HCT116 (cell line): ENCODE results near the gene ACRV1. TPM values are rescaled to one million over a fixed set of nuclear protein-coding genes. Genes with fewer than 3 reads are reported as not detected.

Source experiments
- ATAC-seq: fragments of 200-7000 bp; cut with Tn5 transposase; 2 replicates; pipeline ENCODE4 v1.9.1; 2020; ENCODE audit warnings: mild to moderate bottlenecking, moderate library complexity
- BruUV-seq: library from RNA; stranded (reverse); fragments of 400-500 nt; replicated peaks from 2 replicates; lab custom pipeline; 2021; lab: Mats Ljungman, UMichigan
- CTCF ChIA-PET: fragments of 300-600 bp; sonication (Branson Sonifier 250); formaldehyde crosslinking; loops from one replicate; lab custom pipeline; 2021; ENCODE audit warnings: antibody characterized with exemption; lab: Charles Lee
- POLR2A ChIA-PET: fragments of 300-600, 350-600 bp; sonication (Branson Sonifier 250); formaldehyde crosslinking; loops from one replicate; lab custom pipeline; 2021; ENCODE audit warnings: antibody characterized with exemption; lab: Charles Lee
- RAD21 ChIA-PET, 2 experiments: fragments of 300-600 bp; sonication (Branson Sonifier 250); formaldehyde crosslinking; loops; one replicate each; lab custom pipeline; 2023; ENCODE audit warnings: low total read pairs in 2 of 2; ENCODE audit not compliant: uncharacterized antibody in 2 of 2, unreplicated experiment in 2 of 2, low non-redundant PET in 1 of 2; lab: Charles Lee
- DNase-seq: peaks from one replicate; pipeline ENCODE4 v3.0.0-alpha.2; 2010; ENCODE audit warnings: low read depth, low spot score
- H2AFZ ChIP-seq: fragments of 200-600 bp; shearing (Covaris generic), sonication (generic); 2 replicates; pipeline ENCODE4 v1.6.1; 2017; ENCODE audit warnings: low read depth, mixed run types, mixed read lengths, antibody characterized with exemption, low read length; ENCODE audit not compliant: poor library complexity, severe bottlenecking
- H3K27ac ChIP-seq: 2 replicates; pipeline ENCODE4 v1.5.1; 2012; ENCODE audit warnings: low read depth, low read length
- H3K27me3 ChIP-seq: fragments of 200-600 bp; sonication (generic); 2 replicates; pipeline ENCODE4 v1.6.1; 2016; ENCODE audit warnings: mixed run types, low read length, mixed read lengths; ENCODE audit not compliant: insufficient read depth
- H3K36me3 ChIP-seq, 2 experiments: fragments of 200-500 bp in 1 of 2; fragments of 200-600 bp in 1 of 2; sonication (Bioruptor generic) in 1 of 2; sonication (generic) in 1 of 2; 2 replicates each; pipeline versions ENCODE4 v1.5.1 to v1.6.1; 2014 to 2016; ENCODE audit warnings: low read length in 2 of 2, inconsistent platforms in 1 of 2, mixed read lengths in 1 of 2, mixed run types in 1 of 2; ENCODE audit not compliant: insufficient read depth in 2 of 2, control insufficient read depth in 1 of 2
- H3K4me1 ChIP-seq, 2 experiments: fragments of 200-600 bp in 1 of 2; sonication (generic) in 1 of 2; 2 replicates each; pipeline versions ENCODE4 v1.5.1 to v1.6.1; 2012 to 2017; ENCODE audit warnings: low read length in 2 of 2, inconsistent platforms in 1 of 2, mild to moderate bottlenecking in 1 of 2, mixed read lengths in 1 of 2, mixed run types in 1 of 2, moderate library complexity in 1 of 2; ENCODE audit not compliant: insufficient read depth in 2 of 2, control insufficient read depth in 1 of 2
- H3K4me2 ChIP-seq: fragments of 200-600 bp; sonication (generic); 2 replicates; pipeline ENCODE4 v1.6.1; 2017; ENCODE audit warnings: mixed run types, low read length, mixed read lengths
- H3K4me3 ChIP-seq, 2 experiments: fragments of 200-600 bp in 1 of 2; sonication (generic) in 1 of 2; replicated peaks in 1 of 2; 2 replicates each; pipeline ENCODE4 v1.5.1; 2011 to 2016; ENCODE audit warnings: low read length in 2 of 2, control low read depth in 1 of 2, low read depth in 1 of 2, mild to moderate bottlenecking in 1 of 2, mixed read lengths in 1 of 2, mixed run types in 1 of 2
- H3K79me2 ChIP-seq: fragments of 200-600 bp; sonication (generic); 2 replicates; pipeline ENCODE4 v1.6.1; 2017; ENCODE audit warnings: mild to moderate bottlenecking, mixed run types, low read length, moderate library complexity, mixed read lengths; ENCODE audit not compliant: insufficient read depth
- H3K9ac ChIP-seq: fragments of 200-600 bp; sonication (generic); 2 replicates; pipeline ENCODE4 v1.6.1; 2016; ENCODE audit warnings: low read length, mixed read lengths
- H3K9me2 ChIP-seq: fragments of 200-600 bp; sonication (generic), shearing (Covaris generic); 2 replicates; pipeline ENCODE4 v1.6.1; 2017; ENCODE audit warnings: mixed run types, mild to moderate bottlenecking, moderate library complexity; ENCODE audit not compliant: insufficient read depth
- H3K9me3 ChIP-seq, 2 experiments: fragments of 200-500 bp in 1 of 2; fragments of 200-600 bp in 1 of 2; sonication (Bioruptor generic) in 1 of 2; sonication (generic) in 1 of 2; 2 replicates each; pipeline ENCODE4 v1.6.1; 2014 to 2017; ENCODE audit warnings: low read length in 2 of 2, mixed read lengths in 2 of 2, inconsistent platforms in 1 of 2, low read depth in 1 of 2, mild to moderate bottlenecking in 1 of 2, mixed run types in 1 of 2, moderate library complexity in 1 of 2; ENCODE audit not compliant: control insufficient read depth in 1 of 2, insufficient read depth in 1 of 2
- H4K20me1 ChIP-seq: fragments of 200-600 bp; sonication (generic), shearing (Covaris generic); 2 replicates; pipeline ENCODE4 v1.6.1; 2017; ENCODE audit warnings: mixed run types, mild to moderate bottlenecking, moderate library complexity; ENCODE audit not compliant: insufficient read depth
- CEBPB ChIP-seq: IDR thresholded peaks from 2 replicates; pipeline ENCODE4 v1.6.1; 2012; ENCODE audit warnings: low read depth
- CTCF ChIP-seq, 3 experiments: fragments of 200-600 bp in 1 of 3; sonication (generic) in 1 of 3; IDR thresholded peaks in 2 of 3; conservative IDR thresholded peaks in 1 of 3; 2 replicates each; pipeline ENCODE4 v1.5.1; 2012 to 2017; ENCODE audit warnings: low read depth in 2 of 3, low read length in 2 of 3, antibody characterized with exemption in 1 of 3, borderline replicate concordance in 1 of 3, control low read depth in 1 of 3, mild to moderate bottlenecking in 1 of 3, mixed read lengths in 1 of 3, mixed run types in 1 of 3, moderate library complexity in 1 of 3; ENCODE audit not compliant: insufficient read depth in 1 of 3
- MAX ChIP-seq: IDR thresholded peaks from 2 replicates; pipeline ENCODE4 v1.6.1; 2012
- SIN3A ChIP-seq: IDR thresholded peaks from 2 replicates; pipeline ENCODE4 v1.6.1; 2012; ENCODE audit warnings: low read depth
- TCF7L2 ChIP-seq: IDR thresholded peaks from 2 replicates; pipeline ENCODE4 v1.7.0; 2011; ENCODE audit warnings: borderline replicate concordance, inconsistent platforms; ENCODE audit not compliant: insufficient read depth, insufficient read length; ENCODE audit errors: extremely low read depth
- ZBTB33 ChIP-seq: IDR thresholded peaks from 2 replicates; pipeline ENCODE4 v1.6.1; 2011; ENCODE audit warnings: mild to moderate bottlenecking, low read length, moderate library complexity; ENCODE audit not compliant: insufficient replicate concordance; ENCODE audit errors: extremely low read depth
- intact Hi-C: fragments of 100-400 bp; cut with micrococcal nuclease; formaldehyde crosslinking; loops from 2 replicates; pipeline ENCODE4 v1.10.0; 2022
- total RNA-seq: library from RNA; stranded (reverse); gene quantifications from one replicate; pipeline ENCODE4 v1.2.1, GENCODE V29; 2021; ENCODE audit not compliant: unreplicated experiment

Gene ACRV1
- total RNA-seq, 1 experiment from 2014 or later = not detected

GRCh38 chr11:125627236-125627910 is 53.3 kb downstream of the ACRV1 start:
- Histone ChIP-seq H3K9ac (peak overlapping the region; percentile 85), H3K27me3 (no peaks in the 10 kb centered on the region), H4K20me1 (no peaks in the 10 kb centered on the region), H3K36me3 (peaks cover 0 to 2% of the 10 kb centered on the region in 2 experiments; a peak in 2 of 4 replicates), H2AFZ (no peak overlapping the region), H3K4me2 (peak overlapping the region; percentile 86), H3K9me2 (no peaks in the 10 kb centered on the region), H3K4me1 (peaks cover 4 to 17% of the 10 kb centered on the region in 2 experiments; a peak in 3 of 4 replicates), H3K4me3 (peak overlapping the region; percentile 56 to 75), H3K27ac (peak overlapping the region; percentile 85; the same call in 1 of the 2 replicates), H3K9me3 (no peaks in the 10 kb centered on the region), H3K79me2 (peaks cover 29% of the 10 kb centered on the region)
- ChIA-PET POLR2A (interaction anchor here (1.2 kb wide), 1 partner anchor 260 kb away, joined by 4 read pairs; the partner anchor contains the start of gene HYLS1), CTCF (no interaction called here), RAD21 (no interaction called here)
- no TSS peak for BruUV-seq
- TF ChIP-seq TCF7L2 (no peak), CEBPB (no peak), SIN3A (no peak), MAX (no peak), ZBTB33 (no peak), CTCF (IDR thresholded peaks at IDR 0.05 in 2 of 3, conservative IDR thresholded peaks at IDR 0.05 in 1 of 3; ENCODE audit: borderline replicate concordance in 1 of 3, insufficient read depth in 1 of 3, low read depth in 2 of 3, low read length in 2 of 3) (no peak)
- ATAC-seq (no peak), DNase-seq (no peak)
- intact Hi-C loops = loop anchor here (2.0 kb wide), 1 partner anchor 247 kb away; no protein-coding TSS in a partner anchor
